ENCODE data around the gene CAMK2D. TPM values are rescaled to one million over a fixed set of nuclear protein-coding genes. Genes with fewer than 3 reads are reported as not detected.

The CAMK2D gene
- polyA plus RNA-seq, 3 donors, result 82.3 to 90.8 (median 86.6) TPM

GRCh38 chr4:113497154-113497884 lies 264.2 kb downstream of the CAMK2D start:
- DNase-seq (ENCODE audit: low read depth in 3 of 3, low spot score in 2 of 3), result no peak

- DNase-seq (ENCODE audit: low read depth in 3 of 3, low spot score in 2 of 3), result no peak
These were observed 264.8 kb downstream of the CAMK2D start for GRCh38 chr4:113496698-113497097.

GRCh38 chr4:113495790-113496189 lies 265.7 kb downstream of the CAMK2D start:
- DNase-seq (ENCODE audit: low read depth in 3 of 3, low spot score in 2 of 3), result no peak

- no peak for DNase-seq (ENCODE audit: low read depth in 3 of 3, low spot score in 2 of 3)
These were observed 278.4 kb downstream of the CAMK2D start for GRCh38 chr4:113483131-113483530.

GRCh38 chr4:113482325-113482724 lies 279.2 kb downstream of the CAMK2D start:
- no peak for DNase-seq (ENCODE audit: low read depth in 3 of 3, low spot score in 2 of 3)

GRCh38 chr4:113481820-113482219 lies 279.7 kb downstream of the CAMK2D start:
- DNase-seq (ENCODE audit: low read depth in 3 of 3, low spot score in 2 of 3), result no peak

- DNase-seq (ENCODE audit: low read depth in 3 of 3, low spot score in 2 of 3), result no peak
These were observed 281.4 kb downstream of the CAMK2D start for GRCh38 chr4:113480109-113480508.

GRCh38 chr4:113478032-113478431 lies 283.5 kb downstream of the CAMK2D start:
- DNase-seq (ENCODE audit: low read depth in 3 of 3, low spot score in 2 of 3), result no peak

- no peak for DNase-seq (ENCODE audit: low read depth in 3 of 3, low spot score in 2 of 3)
These were observed 284.7 kb downstream of the CAMK2D start for GRCh38 chr4:113476800-113477199.

- DNase-seq (ENCODE audit: low read depth in 3 of 3, low spot score in 2 of 3), result no peak
These were observed 287.5 kb downstream of the CAMK2D start for GRCh38 chr4:113474017-113474416.

GRCh38 chr4:113472864-113473263 lies 288.7 kb downstream of the CAMK2D start:
- DNase-seq (ENCODE audit: low read depth in 3 of 3, low spot score in 2 of 3), result no peak

- no peak for DNase-seq (ENCODE audit: low read depth in 3 of 3, low spot score in 2 of 3)
These were observed 290.2 kb downstream of the CAMK2D start for GRCh38 chr4:113471146-113471860.

GRCh38 chr4:113469926-113470325 lies 291.6 kb downstream of the CAMK2D start:
- no peak for DNase-seq (ENCODE audit: low read depth in 3 of 3, low spot score in 2 of 3)

GRCh38 chr4:113469023-113469390 lies 292.5 kb downstream of the CAMK2D start:
- DNase-seq (ENCODE audit: low read depth in 3 of 3, low spot score in 2 of 3), result no peak

- DNase-seq (ENCODE audit: low read depth in 3 of 3, low spot score in 2 of 3), result no peak
These were observed 293.1 kb downstream of the CAMK2D start for GRCh38 chr4:113468165-113469022.

GRCh38 chr4:113467581-113467980 lies 294.0 kb downstream of the CAMK2D start:
- DNase-seq (ENCODE audit: low read depth in 3 of 3, low spot score in 2 of 3), result no peak

- DNase-seq (ENCODE audit: low read depth in 3 of 3, low spot score in 2 of 3), result no peak
These were observed 299.3 kb downstream of the CAMK2D start for GRCh38 chr4:113462286-113462685.

GRCh38 chr4:113461281-113461680 lies 300.3 kb downstream of the CAMK2D start:
- DNase-seq (ENCODE audit: low read depth in 3 of 3, low spot score in 2 of 3), result no peak

- no peak for DNase-seq (ENCODE audit: low read depth in 3 of 3, low spot score in 2 of 3)
These were observed 303.7 kb downstream of the CAMK2D start for GRCh38 chr4:113457886-113458285.

- DNase-seq (ENCODE audit: low read depth in 3 of 3, low spot score in 2 of 3), result no peak
These were observed 304.4 kb downstream of the CAMK2D start for GRCh38 chr4:113457121-113457520.

GRCh38 chr4:113455061-113455460 lies 306.5 kb downstream of the CAMK2D start:
- DNase-seq (ENCODE audit: low read depth in 3 of 3, low spot score in 2 of 3), result no peak
